K562 (cell line): ENCODE results near the gene DENND5B. TPM values are rescaled to one million over a fixed set of nuclear protein-coding genes. Genes with fewer than 3 reads are reported as not detected.

Source experiments
- ATAC-seq: fragments of 200-7000 bp; cut with Tn5 transposase; 3 replicates; pipeline ENCODE4 v1.9.1; 2020; ENCODE audit warnings: moderate library complexity
- BruUV-seq: library from RNA; stranded (reverse); fragments of 400-500 nt; replicated peaks from 2 replicates; lab custom pipeline; 2021; lab: Mats Ljungman, UMichigan
- CTCF ChIA-PET: fragments of 300-600 bp; formaldehyde crosslinking; extraction: SDS; loops from one replicate; lab custom pipeline; 2021; ENCODE audit warnings: low intra/inter-chr PET ratio; lab: Yijun Ruan, JAX
- POLR2A ChIA-PET: fragments of 300-600, 350-650 bp; sonication (Branson Sonifier 250); formaldehyde crosslinking; extraction: SDS; loops from one replicate; lab custom pipeline; 2021; ENCODE audit warnings: antibody characterized with exemption, inconsistent platforms; lab: Yijun Ruan, JAX
- DNase-seq, 4 experiments: peaks; one replicate each; pipeline versions ENCODE4 v3.0.0 to v3.0.0-alpha.2; 2011 to 2018; ENCODE audit warnings: low spot score in 3 of 4, mixed read lengths in 3 of 4; ENCODE audit errors: extremely low read depth in 1 of 4
- FAIRE-seq: peaks from 2 replicates; lab custom pipeline; 2011; peaks lifted over from hg19 to GRCh38; lab: Jason Lieb, UNC
- H2AFZ ChIP-seq: 2 replicates; pipeline ENCODE4 v1.6.0; 2011; ENCODE audit warnings: low read depth, low read length, control low read depth, inconsistent platforms
- H3K27ac ChIP-seq: fragments of 200-600 bp; 3 replicates; pipeline ENCODE4 v1.8.0; 2011; ENCODE audit warnings: low read depth, mild to moderate bottlenecking, control low read depth, inconsistent platforms, low read length, moderate library complexity, mixed read lengths; ENCODE audit errors: extremely low read depth
- H3K27me3 ChIP-seq, 2 experiments: fragments of 300-600 bp in 1 of 2; 2 replicates in 1 of 2; 3 replicates in 1 of 2; pipeline versions ENCODE4 v1.6.0 to v1.8.0; 2011; ENCODE audit warnings: inconsistent platforms in 2 of 2, low read length in 2 of 2, mild to moderate bottlenecking in 1 of 2, mixed read lengths in 1 of 2, moderate library complexity in 1 of 2; ENCODE audit not compliant: control insufficient read depth in 2 of 2, insufficient read depth in 2 of 2
- H3K36me3 ChIP-seq: fragments of 300-600 bp; 3 replicates; pipeline ENCODE4 v1.8.0; 2011; ENCODE audit warnings: mild to moderate bottlenecking, low read length, inconsistent platforms; ENCODE audit not compliant: control insufficient read depth, insufficient read depth
- H3K4me1 ChIP-seq, 2 experiments: fragments of 200-600 bp in 1 of 2; replicated peaks in 1 of 2; 2 replicates in 1 of 2; 3 replicates in 1 of 2; pipeline versions ENCODE4 v1.5.1 to v1.8.0; 2011; ENCODE audit warnings: inconsistent platforms in 2 of 2, low read length in 2 of 2, mild to moderate bottlenecking in 1 of 2, mixed read lengths in 1 of 2, moderate library complexity in 1 of 2; ENCODE audit not compliant: control insufficient read depth in 2 of 2, insufficient read depth in 2 of 2
- H3K4me2 ChIP-seq: 2 replicates; pipeline ENCODE4 v1.6.1; 2011; ENCODE audit warnings: low read length, control low read depth, inconsistent platforms, mixed read lengths; ENCODE audit not compliant: insufficient read depth
- H3K4me3 ChIP-seq: fragments of 200-600 bp; sonication (generic), shearing (Covaris generic); 2 replicates; pipeline ENCODE4 v1.5.1; 2016; ENCODE audit warnings: control low read depth, inconsistent platforms
- H3K79me2 ChIP-seq: fragments of 200-600 bp; 3 replicates; pipeline ENCODE4 v1.8.0; 2011; ENCODE audit warnings: low read length, inconsistent platforms; ENCODE audit not compliant: control insufficient read depth, insufficient read depth
- H3K9ac ChIP-seq, 2 experiments: 2 replicates each; pipeline versions ENCODE4 v1.6.0 to v1.6.1; 2011; ENCODE audit warnings: low read depth in 2 of 2, low read length in 2 of 2, control low read depth in 1 of 2, inconsistent platforms in 1 of 2, mild to moderate bottlenecking in 1 of 2, mixed read lengths in 1 of 2; ENCODE audit not compliant: insufficient read depth in 1 of 2
- H3K9me1 ChIP-seq: one replicate; pipeline ENCODE4 v1.6.0; 2011; ENCODE audit warnings: inconsistent platforms, mild to moderate bottlenecking, low read length, moderate library complexity; ENCODE audit not compliant: control insufficient read depth, insufficient read depth
- H3K9me3 ChIP-seq: replicated peaks from 2 replicates; pipeline ENCODE4 v1.5.1; 2011; ENCODE audit warnings: low read depth, low read length, inconsistent platforms; ENCODE audit not compliant: control insufficient read depth, insufficient read depth
- H4K20me1 ChIP-seq: replicated peaks from 2 replicates; pipeline ENCODE4 v1.6.1; 2011; ENCODE audit warnings: low read length, inconsistent platforms, mixed read lengths; ENCODE audit not compliant: control insufficient read depth, insufficient read depth
- HMGN3 ChIP-seq: IDR thresholded peaks from 2 replicates; pipeline ENCODE4 v1.6.1; 2011; ENCODE audit warnings: borderline replicate concordance, low read depth, mild to moderate bottlenecking, mixed read lengths, low read length; ENCODE audit not compliant: insufficient read length; ENCODE audit errors: extremely low read depth
- MNT ChIP-seq, 2 experiments: fragments of 450-650 bp; conservative IDR thresholded peaks; 2 replicates each; pipeline ENCODE4 v1.6.1; 2017; ENCODE audit warnings: mild to moderate bottlenecking in 2 of 2, moderate library complexity in 2 of 2
- PRMT5 ChIP-seq: sonication (generic); formaldehyde crosslinking; IDR thresholded peaks from 2 replicates; pipeline ENCODE4 v1.5.0; 2020; ENCODE audit warnings: missing genetic modification reagents
- RBBP5 ChIP-seq: fragments of 200-600 bp; sonication (generic); IDR thresholded peaks from 2 replicates; pipeline ENCODE4 v1.6.1; 2012; ENCODE audit warnings: borderline replicate concordance, mild to moderate bottlenecking, low read length, control low read depth, inconsistent platforms; ENCODE audit not compliant: insufficient read depth, poor library complexity, severe bottlenecking
- RBM34 ChIP-seq: fragments of 200-400 bp; formaldehyde crosslinking; IDR thresholded peaks from 2 replicates; pipeline ENCODE4 v1.6.1; 2018; ENCODE audit warnings: low read length, borderline replicate concordance; ENCODE audit not compliant: insufficient read depth
- SMAD1 ChIP-seq: fragments of 150-350 bp; IDR thresholded peaks from 2 replicates; pipeline ENCODE4 v1.6.1; 2014; ENCODE audit warnings: low read length, low read depth; ENCODE audit not compliant: partially characterized antibody
- SMAD4 ChIP-seq: fragments of 250-450 bp; sonication (Bioruptor Pico); conservative IDR thresholded peaks from 2 replicates; pipeline ENCODE4 v1.8.0; 2021; ENCODE audit warnings: inconsistent platforms, mild to moderate bottlenecking, moderate library complexity
- TARDBP ChIP-seq: fragments of 450-650 bp; IDR thresholded peaks from 2 replicates; pipeline ENCODE4 v1.6.1; 2016
- TEAD2 ChIP-seq: fragments of 450-650 bp; IDR thresholded peaks from 2 replicates; pipeline ENCODE4 v1.6.1; 2016; ENCODE audit warnings: missing genetic modification characterization, control low read depth, missing compliant biosample characterization
- U2AF2 ChIP-seq: fragments of 200-400 bp; formaldehyde crosslinking; optimal IDR thresholded peaks from 2 replicates; pipeline ENCODE3; 2017; ENCODE audit warnings: low read depth, mild to moderate bottlenecking, low read length
- ZFP36 ChIP-seq: fragments of 150-350 bp; IDR thresholded peaks from 2 replicates; pipeline ENCODE4 v1.6.1; 2018; ENCODE audit warnings: low read length, low read depth; ENCODE audit not compliant: partially characterized antibody
- ZNF121 ChIP-seq: sonication (generic); formaldehyde crosslinking; conservative IDR thresholded peaks from 2 replicates; pipeline ENCODE4 v1.8.0; 2022; ENCODE audit warnings: missing genetic modification reagents
- ZNF174 ChIP-seq: fragments of 250-450 bp; sonication (Bioruptor Pico); IDR thresholded peaks from 2 replicates; pipeline ENCODE4 v1.4.0; 2020; ENCODE audit warnings: mild to moderate bottlenecking
- ZNF398 ChIP-seq: fragments of 250-450 bp; sonication (Bioruptor Pico); IDR thresholded peaks from 2 replicates; pipeline ENCODE4 v1.8.0; 2021; ENCODE audit warnings: moderate library complexity, mild to moderate bottlenecking, inconsistent platforms
- WGBS: fragments of 100-300 bp; shearing (Covaris generic); methylation state at CpG from one replicate; pipeline ENCODE4 v1.1.6; 2016; ENCODE audit warnings: low coverage, mixed read lengths; ENCODE audit not compliant: insufficient coverage; ENCODE audit errors: missing lambda C conversion rate; 5-methylcytosine and 5-hydroxymethylcytosine counted together
- in situ Hi-C: fragments of 300-500 bp; cut with MboI; formaldehyde crosslinking; loops from 4 replicates; pipeline ENCODE4 v1.15.0; 2018; ENCODE audit warnings: inconsistent platforms, mixed read lengths
- intact Hi-C: fragments of 100-400 bp; cut with micrococcal nuclease; formaldehyde crosslinking; loops from 2 replicates; pipeline ENCODE4 v1.14.2; 2022
- polyA plus RNA-seq, 8 experiments: library from polyadenylated mRNA; depleted of rRNA in 4 of 8; stranded (reverse) in 5 of 8; unstranded in 3 of 8; fragments of >200 nt; fragmentation: Nextera tagmentation in 2 of 8; fragmentation: Illumina TruSeq in 1 of 8; extraction: Ambion mirVana in 2 of 8; extraction: Trizol in 1 of 8; gene quantifications; 2 replicates each; pipeline versions ENCODE4 v1.2.1 to v1.2.3, GENCODE V29; 2011 to 2014; ENCODE audit warnings: inconsistent platforms in 1 of 8, missing spikeins in 1 of 8
- total RNA-seq, 7 experiments: library from RNA; depleted of rRNA in 6 of 7; stranded (reverse); fragments of >200 nt in 6 of 7; fragmentation: Illumina TruSeq in 2 of 7; extraction: Trizol in 2 of 7; gene quantifications; 2 replicates each; pipeline versions ENCODE4 v1.2.1 to v1.2.3, GENCODE V29; 2011 to 2021; ENCODE audit warnings: low replicate concordance in 1 of 7
- TF ChIP-seq, protein P1 (sequence below): sonication (generic); formaldehyde crosslinking; IDR thresholded peaks from 2 replicates; pipeline ENCODE4 v1.8.0; 2022; ENCODE audit warnings: missing genetic modification reagents, mild to moderate bottlenecking, borderline replicate concordance

DENND5B gene
- total and polyA plus RNA-seq, 9 of the 15 experiments (the other 6 are each of a cell fraction or from before 2014, with no cell fraction given) = 0.99 to 6.0 (median 3.6) TPM

DNA sequence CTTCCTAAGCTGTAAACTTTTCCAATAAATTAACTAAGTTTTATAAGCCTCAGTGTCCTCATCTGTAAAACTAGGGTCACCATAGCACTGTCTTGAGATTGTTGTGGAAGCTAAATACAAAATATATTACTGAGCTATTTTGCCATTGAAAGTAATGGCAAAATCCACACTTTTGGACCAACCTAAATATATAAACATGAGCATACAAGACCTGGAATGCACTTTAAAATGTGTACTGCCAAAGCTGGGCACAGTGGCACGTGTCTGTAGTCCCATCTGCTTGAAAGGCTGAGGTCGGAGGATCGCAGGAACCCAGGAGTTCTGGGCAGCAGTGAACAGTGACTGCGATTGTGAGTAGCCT, 235.2 kb downstream of the DENND5B start (continued):
- TF ChIP-seq MNT (conservative IDR thresholded peaks at IDR 0.05) = no peak

GRCh38 chr12:31353750-31354708, 236.9 kb downstream of the DENND5B start:
- FAIRE-seq = no peak
- Histone ChIP-seq H3K4me2 (no peak overlapping the region), H3K9me1 (no peaks in the 10 kb centered on the region), H2AFZ (peak overlapping the region; percentile 59; the same call in 1 of the 2 replicates), H3K27me3 (peaks cover 9 to 13% of the 10 kb centered on the region in 2 experiments), H3K4me1 (no peaks in the 10 kb centered on the region), H3K9me3 (no peaks in the 10 kb centered on the region), H4K20me1 (no peaks in the 10 kb centered on the region), H3K79me2 (no peaks in the 10 kb centered on the region), H3K4me3 (no peak overlapping the region), H3K9ac (no peak overlapping the region), H3K27ac (no peak overlapping the region), H3K36me3 (no peaks in the 10 kb centered on the region)
- in situ Hi-C loops = no loop called here
- ATAC-seq = no peak
- POLR2A ChIA-PET = interaction anchor here (2.7 kb wide), 1 partner anchor 9 kb away, joined by 7 read pairs; no protein-coding TSS in a partner anchor
- intact Hi-C loops = no loop called here
- BruUV-seq = no TSS peak
- no peak for DNase-seq
- WGBS = 18% methylated on average over 12 of the region's 12 CpGs
- CTCF ChIA-PET = no interaction called here
- TF ChIP-seq TEAD2 (tag) (no peak), ZNF398 (CRISPR knock-in tag) (no peak), RBM34 (no peak), HMGN3 (no peak), PRMT5 (no peak), SMAD1 (no peak), U2AF2 (no peak), TARDBP (no peak), SMAD4 (CRISPR knock-in tag) (no peak), ZNF121 (CRISPR knock-in tag) (no peak), ZNF174 (no peak), ZFP36 (no peak), RBBP5 (no peak)
- TF ChIP-seq, protein P1, sequence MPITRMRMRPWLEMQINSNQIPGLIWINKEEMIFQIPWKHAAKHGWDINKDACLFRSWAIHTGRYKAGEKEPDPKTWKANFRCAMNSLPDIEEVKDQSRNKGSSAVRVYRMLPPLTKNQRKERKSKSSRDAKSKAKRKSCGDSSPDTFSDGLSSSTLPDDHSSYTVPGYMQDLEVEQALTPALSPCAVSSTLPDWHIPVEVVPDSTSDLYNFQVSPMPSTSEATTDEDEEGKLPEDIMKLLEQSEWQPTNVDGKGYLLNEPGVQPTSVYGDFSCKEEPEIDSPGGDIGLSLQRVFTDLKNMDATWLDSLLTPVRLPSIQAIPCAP (CRISPR knock-in tag) = no peak
